Neural cell (in vitro differentiated cells): Measurements from ENCODE around the gene CFAP45. TPM values are rescaled to one million over a fixed set of nuclear protein-coding genes. Genes with fewer than 3 reads are reported as not detected.

ENCODE experiments used
- H2AFZ ChIP-seq: fragments of 200-600, 300-800 bp; sonication (generic), shearing (Covaris generic); 2 replicates; pipeline ENCODE4 v1.6.0; 2014; ENCODE audit warnings: low read depth, mild to moderate bottlenecking, antibody characterized with exemption, low read length, moderate library complexity
- H3F3A ChIP-seq: fragments of 200-600 bp; shearing (Covaris generic); 2 replicates; pipeline ENCODE4 v1.6.1; 2016; ENCODE audit warnings: mild to moderate bottlenecking, moderate library complexity, mixed read lengths, antibody characterized with exemption, low read length; ENCODE audit not compliant: insufficient read depth, poor library complexity, severe bottlenecking
- H3K27ac ChIP-seq: fragments of 200-600, 300-800 bp; sonication (generic), shearing (Covaris generic); 2 replicates; pipeline ENCODE4 v1.5.1; 2014; ENCODE audit warnings: mild to moderate bottlenecking, low read length, moderate library complexity
- H3K27me3 ChIP-seq: fragments of 300-800, 200-600 bp; sonication (generic), shearing (Covaris generic); 2 replicates; pipeline ENCODE4 v1.6.0; 2014; ENCODE audit warnings: mild to moderate bottlenecking, low read depth, low read length, moderate library complexity; ENCODE audit not compliant: insufficient read depth
- H3K36me3 ChIP-seq: fragments of 300-800, 200-600 bp; sonication (generic), shearing (Covaris generic); 2 replicates; pipeline ENCODE4 v1.5.1; 2014; ENCODE audit warnings: mild to moderate bottlenecking, antibody characterized with exemption, low read length, moderate library complexity; ENCODE audit not compliant: insufficient read depth
- H3K4me2 ChIP-seq: fragments of 300-800, 200-600 bp; sonication (generic), shearing (Covaris generic); 2 replicates; pipeline ENCODE4 v1.6.0; 2014; ENCODE audit warnings: mild to moderate bottlenecking, low read length
- H3K4me3 ChIP-seq: fragments of 300-800, 200-600 bp; sonication (generic), shearing (Covaris generic); 2 replicates; pipeline ENCODE4 v1.5.1; 2014; ENCODE audit warnings: mild to moderate bottlenecking, low read length, moderate library complexity
- H3K79me2 ChIP-seq: fragments of 200-600 bp; shearing (Covaris generic); replicated peaks from 2 replicates; pipeline ENCODE4 v1.6.0; 2014; ENCODE audit warnings: mild to moderate bottlenecking, low read length, moderate library complexity; ENCODE audit not compliant: insufficient read depth
- H3K9ac ChIP-seq: fragments of 300-800, 200-600 bp; sonication (generic), shearing (Covaris generic); 2 replicates; pipeline ENCODE4 v1.6.1; 2016; ENCODE audit warnings: mild to moderate bottlenecking, low read length, mixed read lengths
- H3K9me2 ChIP-seq: fragments of 200-600 bp; shearing (Covaris generic); 2 replicates; pipeline ENCODE4 v1.6.1; 2016; ENCODE audit warnings: mild to moderate bottlenecking, low read length, mixed read lengths; ENCODE audit not compliant: insufficient read depth
- H3K9me3 ChIP-seq: fragments of 200-600, 300-800 bp; sonication (generic), shearing (Covaris generic); 2 replicates; pipeline ENCODE4 v1.6.1; 2016; ENCODE audit warnings: mild to moderate bottlenecking, mixed run types, low read length, moderate library complexity, mixed read lengths
- H4K20me1 ChIP-seq: fragments of 200-600 bp; shearing (Covaris generic); 2 replicates; pipeline ENCODE4 v1.6.1; 2016; ENCODE audit warnings: mild to moderate bottlenecking, mixed run types; ENCODE audit not compliant: insufficient read depth
- EP300 ChIP-seq: fragments of 450-650 bp; conservative IDR thresholded peaks from 2 replicates; pipeline ENCODE4 v1.6.1; 2014; ENCODE audit warnings: antibody characterized with exemption, mild to moderate bottlenecking, moderate library complexity; ENCODE audit not compliant: poor library complexity, severe bottlenecking
- EZH2 ChIP-seq: fragments of 200-600, 300-800 bp; shearing (Covaris generic), sonication (generic); IDR thresholded peaks from 2 replicates; pipeline ENCODE4 v1.6.1; 2014; ENCODE audit warnings: antibody characterized with exemption, low read length, borderline replicate concordance, mild to moderate bottlenecking; ENCODE audit not compliant: insufficient read depth, poor library complexity, severe bottlenecking
- MXI1 ChIP-seq: fragments of 450-650 bp; conservative IDR thresholded peaks from 2 replicates; pipeline ENCODE4 v1.6.1; 2014; ENCODE audit warnings: antibody characterized with exemption, mild to moderate bottlenecking; ENCODE audit not compliant: poor library complexity, severe bottlenecking
- POLR2AphosphoS5 ChIP-seq: IDR thresholded peaks from 2 replicates; pipeline ENCODE4 v1.6.1; 2012
- RAD21 ChIP-seq: fragments of 450-650 bp; conservative IDR thresholded peaks from 2 replicates; pipeline ENCODE4 v1.6.1; 2014; ENCODE audit warnings: antibody characterized with exemption, mild to moderate bottlenecking, moderate library complexity
- SMC3 ChIP-seq: fragments of 450-650 bp; conservative IDR thresholded peaks from 2 replicates; pipeline ENCODE4 v1.6.1; 2014; ENCODE audit warnings: antibody characterized with exemption, mild to moderate bottlenecking, moderate library complexity; ENCODE audit not compliant: poor library complexity
- TAF1 ChIP-seq: IDR thresholded peaks from 2 replicates; pipeline ENCODE4 v1.6.1; 2012; ENCODE audit warnings: low read depth
- polyA plus RNA-seq: library from polyadenylated mRNA; depleted of rRNA; stranded (reverse); fragments of >200 nt; gene quantifications from 2 replicates; pipeline ENCODE4 v1.2.3, GENCODE V29; 2014
- TF ChIP-seq, protein P1 (sequence below): fragments of 450-650 bp; IDR thresholded peaks from 2 replicates; pipeline ENCODE4 v1.5.1; 2014; ENCODE audit warnings: antibody characterized with exemption, mild to moderate bottlenecking, moderate library complexity; ENCODE audit not compliant: poor library complexity, severe bottlenecking
- TF ChIP-seq, protein P2 (sequence below): IDR thresholded peaks from 2 replicates; pipeline ENCODE4 v1.6.1; 2012; ENCODE audit warnings: borderline replicate concordance

CFAP45 gene
- polyA plus RNA-seq, 1 donor from 2014 or later: 0.12 TPM

DNA sequence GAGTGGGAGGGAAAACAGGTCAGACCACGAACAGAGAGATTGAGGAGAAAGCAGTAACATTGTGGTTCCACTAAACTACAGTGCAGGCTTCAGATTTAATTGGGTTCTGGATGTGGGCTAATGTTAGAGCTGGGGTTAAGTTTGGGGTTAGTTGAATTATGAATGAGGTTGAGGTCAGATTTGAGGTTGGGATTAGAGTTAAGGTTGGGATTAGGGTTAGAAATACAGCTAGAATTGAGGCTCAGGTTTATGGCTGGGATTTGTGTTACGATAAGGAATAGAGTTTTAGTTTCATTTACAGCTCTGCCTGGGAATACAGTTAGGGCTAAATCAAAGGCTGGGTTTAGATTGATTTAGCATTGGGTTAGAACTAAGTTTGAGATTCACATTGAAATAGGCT lies 35.7 kb downstream of the CFAP45 start:
- Histone ChIP-seq H3K4me3 (no peak overlapping the region), H3F3A (no peaks in the 10 kb centered on the region), H2AFZ (no peak overlapping the region), H4K20me1 (no peaks in the 10 kb centered on the region), H3K36me3 (no peaks in the 10 kb centered on the region), H3K9me2 (no peaks in the 10 kb centered on the region), H3K9me3 (no peaks in the 10 kb centered on the region), H3K4me2 (no peak overlapping the region), H3K9ac (no peak overlapping the region), H3K79me2 (no peaks in the 10 kb centered on the region), H3K27ac (no peak overlapping the region), H3K27me3 (peaks cover 8% of the 10 kb centered on the region)
- TF ChIP-seq, protein P1, sequence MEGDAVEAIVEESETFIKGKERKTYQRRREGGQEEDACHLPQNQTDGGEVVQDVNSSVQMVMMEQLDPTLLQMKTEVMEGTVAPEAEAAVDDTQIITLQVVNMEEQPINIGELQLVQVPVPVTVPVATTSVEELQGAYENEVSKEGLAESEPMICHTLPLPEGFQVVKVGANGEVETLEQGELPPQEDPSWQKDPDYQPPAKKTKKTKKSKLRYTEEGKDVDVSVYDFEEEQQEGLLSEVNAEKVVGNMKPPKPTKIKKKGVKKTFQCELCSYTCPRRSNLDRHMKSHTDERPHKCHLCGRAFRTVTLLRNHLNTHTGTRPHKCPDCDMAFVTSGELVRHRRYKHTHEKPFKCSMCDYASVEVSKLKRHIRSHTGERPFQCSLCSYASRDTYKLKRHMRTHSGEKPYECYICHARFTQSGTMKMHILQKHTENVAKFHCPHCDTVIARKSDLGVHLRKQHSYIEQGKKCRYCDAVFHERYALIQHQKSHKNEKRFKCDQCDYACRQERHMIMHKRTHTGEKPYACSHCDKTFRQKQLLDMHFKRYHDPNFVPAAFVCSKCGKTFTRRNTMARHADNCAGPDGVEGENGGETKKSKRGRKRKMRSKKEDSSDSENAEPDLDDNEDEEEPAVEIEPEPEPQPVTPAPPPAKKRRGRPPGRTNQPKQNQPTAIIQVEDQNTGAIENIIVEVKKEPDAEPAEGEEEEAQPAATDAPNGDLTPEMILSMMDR: no peak
- TF ChIP-seq MXI1 (no peak), POLR2AphosphoS5 (no peak), EP300 (no peak), TAF1 (no peak), EZH2 (no peak), RAD21 (no peak), SMC3 (no peak)
- TF ChIP-seq, protein P2, sequence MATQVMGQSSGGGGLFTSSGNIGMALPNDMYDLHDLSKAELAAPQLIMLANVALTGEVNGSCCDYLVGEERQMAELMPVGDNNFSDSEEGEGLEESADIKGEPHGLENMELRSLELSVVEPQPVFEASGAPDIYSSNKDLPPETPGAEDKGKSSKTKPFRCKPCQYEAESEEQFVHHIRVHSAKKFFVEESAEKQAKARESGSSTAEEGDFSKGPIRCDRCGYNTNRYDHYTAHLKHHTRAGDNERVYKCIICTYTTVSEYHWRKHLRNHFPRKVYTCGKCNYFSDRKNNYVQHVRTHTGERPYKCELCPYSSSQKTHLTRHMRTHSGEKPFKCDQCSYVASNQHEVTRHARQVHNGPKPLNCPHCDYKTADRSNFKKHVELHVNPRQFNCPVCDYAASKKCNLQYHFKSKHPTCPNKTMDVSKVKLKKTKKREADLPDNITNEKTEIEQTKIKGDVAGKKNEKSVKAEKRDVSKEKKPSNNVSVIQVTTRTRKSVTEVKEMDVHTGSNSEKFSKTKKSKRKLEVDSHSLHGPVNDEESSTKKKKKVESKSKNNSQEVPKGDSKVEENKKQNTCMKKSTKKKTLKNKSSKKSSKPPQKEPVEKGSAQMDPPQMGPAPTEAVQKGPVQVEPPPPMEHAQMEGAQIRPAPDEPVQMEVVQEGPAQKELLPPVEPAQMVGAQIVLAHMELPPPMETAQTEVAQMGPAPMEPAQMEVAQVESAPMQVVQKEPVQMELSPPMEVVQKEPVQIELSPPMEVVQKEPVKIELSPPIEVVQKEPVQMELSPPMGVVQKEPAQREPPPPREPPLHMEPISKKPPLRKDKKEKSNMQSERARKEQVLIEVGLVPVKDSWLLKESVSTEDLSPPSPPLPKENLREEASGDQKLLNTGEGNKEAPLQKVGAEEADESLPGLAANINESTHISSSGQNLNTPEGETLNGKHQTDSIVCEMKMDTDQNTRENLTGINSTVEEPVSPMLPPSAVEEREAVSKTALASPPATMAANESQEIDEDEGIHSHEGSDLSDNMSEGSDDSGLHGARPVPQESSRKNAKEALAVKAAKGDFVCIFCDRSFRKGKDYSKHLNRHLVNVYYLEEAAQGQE: no peak

DNA sequence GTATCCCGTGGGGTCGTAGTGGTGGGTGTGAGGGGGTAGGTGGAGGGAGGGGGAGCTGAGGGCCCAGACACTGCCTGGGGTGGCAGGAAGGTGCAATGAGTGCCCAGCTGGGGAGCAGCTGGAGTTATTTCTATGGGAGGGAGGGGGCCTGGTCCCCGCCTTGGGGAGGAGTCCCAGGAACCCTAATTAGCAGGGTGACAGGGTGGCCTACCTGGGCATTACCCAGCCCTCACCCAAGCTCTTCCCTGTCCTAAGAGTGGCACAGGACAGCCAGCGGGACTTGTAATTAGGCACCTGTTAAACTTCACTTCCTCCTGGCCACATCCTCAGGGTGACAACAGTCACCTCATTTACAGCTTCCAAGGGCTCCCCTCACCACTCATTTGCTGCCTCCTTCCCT lies 37.4 kb downstream of the CFAP45 start, which contains the start of gene VSIG8:
Gene VSIG8, minus strand, starts transcription at position 101 of the 400 bp plus-strand sequence. CDS start 136 bp downstream, outside the sequence.
- Histone ChIP-seq H3K9ac (no peak within 1 kb of the TSS), H3K9me3 (no peaks in the 10 kb centered on the region), H3K36me3 (no peaks in the 10 kb centered on the region), H4K20me1 (no peaks in the 10 kb centered on the region), H3K79me2 (no peaks in the 10 kb centered on the region), H2AFZ (no peak within 1 kb of the TSS), H3F3A (no peaks in the 10 kb centered on the region), H3K4me2 (no peak within 1 kb of the TSS), H3K27me3 (peaks cover 8% of the 10 kb centered on the region), H3K4me3 (no peak within 1 kb of the TSS), H3K27ac (no peak within 1 kb of the TSS), H3K9me2 (no peaks in the 10 kb centered on the region)
- no peak for TF ChIP-seq SMC3
- no peak for TF ChIP-seq RAD21
- TF ChIP-seq, protein P2: no peak
- no peak for TF ChIP-seq EP300
- TF ChIP-seq MXI1: no peak
- TF ChIP-seq TAF1: no peak
- no peak for TF ChIP-seq EZH2
- TF ChIP-seq POLR2AphosphoS5: no peak
- TF ChIP-seq, protein P1: no peak
